Endothelial cell of umbilical vein (primary cell): ENCODE results near the gene DUSP6. TPM values are rescaled to one million over a fixed set of nuclear protein-coding genes. Genes with fewer than 3 reads are reported as not detected.
A peak's percentile ranks its signal among the peaks of the same experiment; 100 is the strongest.

Source experiments
- BruUV-seq: library from RNA; stranded (reverse); fragments of 400-500 nt; replicated peaks from 2 replicates; lab custom pipeline; 2021; lab: Mats Ljungman, UMichigan
- CTCF ChIA-PET: fragments of 300-600, 350-600 bp; sonication (Branson Sonifier 250); formaldehyde crosslinking; loops from one replicate; lab custom pipeline; 2021; ENCODE audit warnings: antibody characterized with exemption, inconsistent platforms; lab: Charles Lee
- POLR2A ChIA-PET: fragments of 300-600, 350-600 bp; sonication (Branson Sonifier 250); formaldehyde crosslinking; loops from one replicate; lab custom pipeline; 2021; ENCODE audit warnings: antibody characterized with exemption, inconsistent platforms; lab: Charles Lee
- DNase-seq: peaks from one replicate; pipeline ENCODE4 v3.0.0-alpha.2; 2011; ENCODE audit warnings: low read depth, low spot score
- FAIRE-seq: peaks from 2 replicates; lab custom pipeline; 2011; peaks lifted over from hg19 to GRCh38; lab: Jason Lieb, UNC
- H2AFZ ChIP-seq: 2 replicates; pipeline ENCODE4 v1.6.0; 2012; ENCODE audit warnings: low read depth, low read length, control low read depth, inconsistent platforms
- H3K27ac ChIP-seq: 2 replicates; pipeline ENCODE4 v1.5.1; 2011; ENCODE audit warnings: low read depth, mild to moderate bottlenecking, control low read depth, low read length, moderate library complexity; ENCODE audit not compliant: insufficient read depth
- H3K27me3 ChIP-seq, 2 experiments: 2 replicates each; pipeline versions ENCODE4 v1.6.0 to v1.6.1; 2011; ENCODE audit warnings: low read length in 2 of 2, mixed read lengths in 1 of 2; ENCODE audit not compliant: control insufficient read depth in 2 of 2, insufficient read depth in 2 of 2
- H3K36me3 ChIP-seq, 2 experiments: 2 replicates in 1 of 2; 3 replicates in 1 of 2; pipeline ENCODE4 v1.5.1; 2011; ENCODE audit warnings: low read length in 2 of 2, mild to moderate bottlenecking in 1 of 2, moderate library complexity in 1 of 2; ENCODE audit not compliant: control insufficient read depth in 2 of 2, insufficient read depth in 2 of 2; ENCODE audit errors: extremely low read depth in 1 of 2
- H3K4me1 ChIP-seq: 3 replicates; pipeline ENCODE4 v1.5.1; 2011; ENCODE audit warnings: mild to moderate bottlenecking, low read length; ENCODE audit not compliant: control insufficient read depth, insufficient read depth; ENCODE audit errors: extremely low read depth
- H3K4me2 ChIP-seq: 2 replicates; pipeline ENCODE4 v1.6.1; 2011; ENCODE audit warnings: low read length, control low read depth, mixed read lengths; ENCODE audit not compliant: insufficient read depth
- H3K4me3 ChIP-seq, 3 experiments: fragments of 200-600 bp in 1 of 3; sonication (generic), shearing (Covaris generic) in 1 of 3; replicated peaks in 1 of 3; 2 replicates each; pipeline ENCODE4 v1.5.1; 2011 to 2016; ENCODE audit warnings: control low read depth in 3 of 3, low read length in 3 of 3, mild to moderate bottlenecking in 2 of 3, inconsistent platforms in 1 of 3, low read depth in 1 of 3, moderate library complexity in 1 of 3; ENCODE audit not compliant: insufficient read depth in 1 of 3
- H3K79me2 ChIP-seq: 2 replicates; pipeline ENCODE4 v1.6.0; 2012; ENCODE audit warnings: low read length, inconsistent platforms; ENCODE audit not compliant: control insufficient read depth, insufficient read depth
- H3K9ac ChIP-seq: replicated peaks from 2 replicates; pipeline ENCODE3; 2011; ENCODE audit warnings: low read length, control low read depth; ENCODE audit not compliant: insufficient read depth; ENCODE audit errors: extremely low read depth
- H3K9me1 ChIP-seq: replicated peaks from 3 replicates; pipeline ENCODE4 v1.6.0; 2011; ENCODE audit warnings: mild to moderate bottlenecking, low read length; ENCODE audit not compliant: control insufficient read depth, insufficient read depth; ENCODE audit errors: extremely low read depth
- H3K9me3 ChIP-seq: replicated peaks from 2 replicates; pipeline ENCODE4 v1.5.1; 2012; ENCODE audit warnings: low read length, inconsistent platforms; ENCODE audit not compliant: control insufficient read depth, insufficient read depth
- H4K20me1 ChIP-seq: replicated peaks from 2 replicates; pipeline ENCODE3; 2011; ENCODE audit warnings: mild to moderate bottlenecking, low read length; ENCODE audit not compliant: control insufficient read depth, insufficient read depth; ENCODE audit errors: extremely low read depth
- CTCF ChIP-seq, 2 donors: IDR thresholded peaks; 1 replicate in 1 of 2; 2 replicates in 1 of 2; pipeline ENCODE4 v1.5.1; 2011; ENCODE audit warnings: low read length in 2 of 2, mild to moderate bottlenecking in 2 of 2, moderate library complexity in 2 of 2, control low read depth in 1 of 2, inconsistent platforms in 1 of 2, low read depth in 1 of 2; ENCODE audit not compliant: insufficient read depth in 1 of 2; ENCODE audit errors: extremely low read depth in 1 of 2
- EZH2 ChIP-seq: IDR thresholded peaks from 2 replicates; pipeline ENCODE4 v1.6.1; 2012; ENCODE audit warnings: borderline replicate concordance, low read depth, mild to moderate bottlenecking, moderate library complexity, low read length, inconsistent platforms; ENCODE audit not compliant: severe bottlenecking
- FOS ChIP-seq: IDR thresholded peaks from 2 replicates; pipeline ENCODE4 v1.6.1; 2011; ENCODE audit warnings: mild to moderate bottlenecking, low read length, moderate library complexity, borderline replicate concordance; ENCODE audit not compliant: insufficient read depth
- GATA2 ChIP-seq: IDR thresholded peaks from 2 replicates; pipeline ENCODE4 v1.7.0; 2011; ENCODE audit warnings: low read depth, mild to moderate bottlenecking, moderate library complexity, mixed read lengths, low read length; ENCODE audit not compliant: insufficient read length, insufficient read depth
- JUN ChIP-seq: IDR thresholded peaks from 2 replicates; pipeline ENCODE4 v1.6.1; 2011; ENCODE audit warnings: borderline replicate concordance, low read depth; ENCODE audit not compliant: insufficient read length, insufficient read depth
- MAX ChIP-seq: IDR thresholded peaks from 2 replicates; pipeline ENCODE4 v1.6.1; 2011; ENCODE audit not compliant: insufficient read depth, insufficient read length
- MYC ChIP-seq: IDR thresholded peaks from one replicate; pipeline ENCODE4 v1.6.1; 2011; ENCODE audit warnings: mild to moderate bottlenecking, low read depth, low read length
- POLR2A ChIP-seq: IDR thresholded peaks from 2 replicates; pipeline ENCODE4 v1.6.1; 2012; ENCODE audit warnings: low read depth, mild to moderate bottlenecking, control low read depth, low read length
- POLR2AphosphoS5 ChIP-seq: IDR thresholded peaks from 2 replicates; pipeline ENCODE4 v1.6.1; 2012; ENCODE audit warnings: low read depth, mild to moderate bottlenecking, control low read depth, low read length, moderate library complexity; ENCODE audit not compliant: insufficient read depth
- dilution Hi-C: fragments of 300-500 bp; cut with MboI; formaldehyde crosslinking; loops from one replicate; pipeline ENCODE4 v1.15.0; 2019; ENCODE audit warnings: low sequenced_read_pairs; ENCODE audit not compliant: extremely low pct_ligation_motif_present
- intact Hi-C: fragments of 100-400 bp; cut with micrococcal nuclease; formaldehyde crosslinking; loops from one replicate; pipeline ENCODE4 v1.10.0; 2022
- polyA plus RNA-seq, 4 experiments: library from polyadenylated mRNA; depleted of rRNA in 3 of 4; stranded (reverse) in 3 of 4; unstranded in 1 of 4; fragments of >200 nt; gene quantifications; 2 replicates each; pipeline versions ENCODE4 v1.2.1 to v1.2.3, GENCODE V29; 2011 to 2012; ENCODE audit warnings: missing spikeins in 1 of 4
- total RNA-seq: library from RNA; stranded (reverse); gene quantifications from 2 replicates; pipeline ENCODE4 v1.2.3, GENCODE V29; 2021

Gene DUSP6
- total and polyA plus RNA-seq, 2 donors (not counting 3 experiments of a cell fraction or from before 2014, with no cell fraction given): 148 to 149 TPM

GRCh38 chr12:89345376-89345775 is 6.9 kb downstream of the DUSP6 start:
- Histone ChIP-seq H3K9me1 (no peaks in the 10 kb centered on the region), H3K4me3 (no peak overlapping the region), H3K4me1 (peaks cover 48% of the 10 kb centered on the region), H2AFZ (no peak overlapping the region), H3K4me2 (peak overlapping the region; percentile 23), H3K79me2 (peaks cover 32% of the 10 kb centered on the region), H3K36me3 (peaks cover 9 to 26% of the 10 kb centered on the region in 2 experiments), H3K27me3 (no peaks in the 10 kb centered on the region), H3K9me3 (no peaks in the 10 kb centered on the region), H4K20me1 (no peaks in the 10 kb centered on the region), H3K27ac (peak overlapping the region; percentile 60), H3K9ac (peak overlapping the region; percentile 31)
- DNase-seq: no peak
- intact Hi-C loops (no loop called here), dilution Hi-C loops (loop anchor here (25.0 kb wide), 1 partner anchor 117 kb away; no protein-coding TSS in a partner anchor)
- no TSS peak for BruUV-seq
- no peak for FAIRE-seq
- CTCF ChIA-PET: interaction anchor here (0.8 to 3.6 kb wide), 10 partner anchors 9 to 328 kb away, joined by 3 to 69 read pairs (median 6); no protein-coding TSS in a partner anchor
- TF ChIP-seq POLR2A (no peak), MYC (no peak), JUN (no peak), MAX (no peak), FOS (no peak), POLR2AphosphoS5 (no peak), CTCF (IDR thresholded peaks at IDR 0.05; ENCODE audit: extremely low read depth in 1 of 2, insufficient read depth in 1 of 2, low read depth in 1 of 2, low read length in 2 of 2) (no peak), GATA2 (no peak), EZH2 (no peak)
- POLR2A ChIA-PET: interaction anchor here (0.7 to 1.9 kb wide), 3 partner anchors 107 to 211 kb away, joined by 3 to 9 read pairs (median 6); no protein-coding TSS in a partner anchor
